Measurements from ENCODE around the gene SLC19A3.

GRCh38 chr2:227713291-227713690 is 4.5 kb downstream of the SLC19A3 start:
- TF ChIP-seq, protein P1, sequence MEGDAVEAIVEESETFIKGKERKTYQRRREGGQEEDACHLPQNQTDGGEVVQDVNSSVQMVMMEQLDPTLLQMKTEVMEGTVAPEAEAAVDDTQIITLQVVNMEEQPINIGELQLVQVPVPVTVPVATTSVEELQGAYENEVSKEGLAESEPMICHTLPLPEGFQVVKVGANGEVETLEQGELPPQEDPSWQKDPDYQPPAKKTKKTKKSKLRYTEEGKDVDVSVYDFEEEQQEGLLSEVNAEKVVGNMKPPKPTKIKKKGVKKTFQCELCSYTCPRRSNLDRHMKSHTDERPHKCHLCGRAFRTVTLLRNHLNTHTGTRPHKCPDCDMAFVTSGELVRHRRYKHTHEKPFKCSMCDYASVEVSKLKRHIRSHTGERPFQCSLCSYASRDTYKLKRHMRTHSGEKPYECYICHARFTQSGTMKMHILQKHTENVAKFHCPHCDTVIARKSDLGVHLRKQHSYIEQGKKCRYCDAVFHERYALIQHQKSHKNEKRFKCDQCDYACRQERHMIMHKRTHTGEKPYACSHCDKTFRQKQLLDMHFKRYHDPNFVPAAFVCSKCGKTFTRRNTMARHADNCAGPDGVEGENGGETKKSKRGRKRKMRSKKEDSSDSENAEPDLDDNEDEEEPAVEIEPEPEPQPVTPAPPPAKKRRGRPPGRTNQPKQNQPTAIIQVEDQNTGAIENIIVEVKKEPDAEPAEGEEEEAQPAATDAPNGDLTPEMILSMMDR (conservative IDR thresholded peaks at IDR 0.05; ENCODE audit: low read depth, low read length), result no peak
- TF ChIP-seq POLR2A (IDR thresholded peaks at IDR 0.05; ENCODE audit: low read depth, low read length) (no peak), MAFK (IDR thresholded peaks at IDR 0.05; ENCODE audit: low read depth, low read length) (no peak), RFX5 (IDR thresholded peaks at IDR 0.05; ENCODE audit: low read depth, low read length) (no peak), CEBPB (IDR thresholded peaks at IDR 0.05; ENCODE audit: low read depth, low read length) (no peak), NFE2L2 (IDR thresholded peaks at IDR 0.05; ENCODE audit: low read depth, low read length) (no peak), RCOR1 (IDR thresholded peaks at IDR 0.05; ENCODE audit: insufficient replicate concordance, low read length) (no peak), RAD21 (IDR thresholded peaks at IDR 0.05; ENCODE audit: low read length) (no peak), MAZ (IDR thresholded peaks at IDR 0.05; ENCODE audit: borderline replicate concordance, low read depth, low read length) (no peak), MXI1 (IDR thresholded peaks at IDR 0.05; ENCODE audit: borderline replicate concordance, low read depth, low read length) (no peak), FOS (IDR thresholded peaks at IDR 0.05; ENCODE audit: low read depth, low read length) (no peak)
- TF ChIP-seq, protein P2, sequence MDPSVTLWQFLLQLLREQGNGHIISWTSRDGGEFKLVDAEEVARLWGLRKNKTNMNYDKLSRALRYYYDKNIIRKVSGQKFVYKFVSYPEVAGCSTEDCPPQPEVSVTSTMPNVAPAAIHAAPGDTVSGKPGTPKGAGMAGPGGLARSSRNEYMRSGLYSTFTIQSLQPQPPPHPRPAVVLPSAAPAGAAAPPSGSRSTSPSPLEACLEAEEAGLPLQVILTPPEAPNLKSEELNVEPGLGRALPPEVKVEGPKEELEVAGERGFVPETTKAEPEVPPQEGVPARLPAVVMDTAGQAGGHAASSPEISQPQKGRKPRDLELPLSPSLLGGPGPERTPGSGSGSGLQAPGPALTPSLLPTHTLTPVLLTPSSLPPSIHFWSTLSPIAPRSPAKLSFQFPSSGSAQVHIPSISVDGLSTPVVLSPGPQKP (IDR thresholded peaks at IDR 0.05; ENCODE audit: borderline replicate concordance, low read depth, low read length), result no peak
- TF ChIP-seq, protein P3, sequence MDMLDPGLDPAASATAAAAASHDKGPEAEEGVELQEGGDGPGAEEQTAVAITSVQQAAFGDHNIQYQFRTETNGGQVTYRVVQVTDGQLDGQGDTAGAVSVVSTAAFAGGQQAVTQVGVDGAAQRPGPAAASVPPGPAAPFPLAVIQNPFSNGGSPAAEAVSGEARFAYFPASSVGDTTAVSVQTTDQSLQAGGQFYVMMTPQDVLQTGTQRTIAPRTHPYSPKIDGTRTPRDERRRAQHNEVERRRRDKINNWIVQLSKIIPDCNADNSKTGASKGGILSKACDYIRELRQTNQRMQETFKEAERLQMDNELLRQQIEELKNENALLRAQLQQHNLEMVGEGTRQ (IDR thresholded peaks at IDR 0.05; ENCODE audit: low read depth, low read length), result no peak
